ENCODE results near the gene MMD2.

MMD2 gene

DNA sequence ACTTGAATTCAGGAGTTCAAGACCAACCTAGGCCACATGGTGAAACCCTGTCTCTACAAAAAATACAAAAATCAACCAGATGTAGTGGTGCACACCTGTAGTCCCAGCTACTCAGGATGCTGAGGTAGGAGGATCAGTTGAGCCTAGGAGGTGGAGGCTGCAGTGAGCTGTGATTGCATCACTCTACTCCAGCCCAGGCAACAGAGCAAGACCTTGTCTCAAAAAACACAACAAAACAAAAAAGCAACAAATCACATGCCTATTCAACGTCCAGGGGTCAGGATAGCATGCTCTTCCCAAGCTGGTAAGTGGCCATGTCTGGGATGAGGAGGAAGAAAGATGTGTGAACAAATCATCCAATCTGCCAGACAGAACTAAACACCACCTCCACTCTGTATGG is 69.3 kb downstream of the MMD2 start:
- no peak overlapping the region for H3K27ac ChIP-seq
- TF ChIP-seq ZFX (IDR thresholded peaks at IDR 0.05), result no peak
- TF ChIP-seq, protein P1, sequence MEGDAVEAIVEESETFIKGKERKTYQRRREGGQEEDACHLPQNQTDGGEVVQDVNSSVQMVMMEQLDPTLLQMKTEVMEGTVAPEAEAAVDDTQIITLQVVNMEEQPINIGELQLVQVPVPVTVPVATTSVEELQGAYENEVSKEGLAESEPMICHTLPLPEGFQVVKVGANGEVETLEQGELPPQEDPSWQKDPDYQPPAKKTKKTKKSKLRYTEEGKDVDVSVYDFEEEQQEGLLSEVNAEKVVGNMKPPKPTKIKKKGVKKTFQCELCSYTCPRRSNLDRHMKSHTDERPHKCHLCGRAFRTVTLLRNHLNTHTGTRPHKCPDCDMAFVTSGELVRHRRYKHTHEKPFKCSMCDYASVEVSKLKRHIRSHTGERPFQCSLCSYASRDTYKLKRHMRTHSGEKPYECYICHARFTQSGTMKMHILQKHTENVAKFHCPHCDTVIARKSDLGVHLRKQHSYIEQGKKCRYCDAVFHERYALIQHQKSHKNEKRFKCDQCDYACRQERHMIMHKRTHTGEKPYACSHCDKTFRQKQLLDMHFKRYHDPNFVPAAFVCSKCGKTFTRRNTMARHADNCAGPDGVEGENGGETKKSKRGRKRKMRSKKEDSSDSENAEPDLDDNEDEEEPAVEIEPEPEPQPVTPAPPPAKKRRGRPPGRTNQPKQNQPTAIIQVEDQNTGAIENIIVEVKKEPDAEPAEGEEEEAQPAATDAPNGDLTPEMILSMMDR (conservative IDR thresholded peaks at IDR 0.05), result no peak

DNA sequence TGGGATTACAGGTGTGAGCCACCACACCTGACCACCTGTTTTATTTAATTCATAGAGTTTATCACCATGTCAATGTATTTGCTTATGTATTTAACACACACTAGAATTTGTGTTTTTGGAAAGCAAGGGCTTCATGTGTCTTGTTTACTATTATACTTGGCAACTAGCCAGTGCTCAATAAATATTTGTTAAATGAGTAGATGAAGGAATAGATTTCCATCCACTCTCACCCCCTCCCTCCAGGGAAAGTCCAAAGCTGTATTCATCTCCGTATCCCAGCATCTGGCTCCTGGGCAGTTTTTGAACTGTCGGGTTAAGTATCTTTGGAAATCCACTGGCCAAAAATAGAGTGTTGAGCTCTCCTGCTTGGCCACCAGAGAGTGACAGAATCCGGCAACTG is 70.8 kb downstream of the MMD2 start:
- TF ChIP-seq, protein P1 (conservative IDR thresholded peaks at IDR 0.05), result no peak
- TF ChIP-seq ZFX (IDR thresholded peaks at IDR 0.05), result no peak
- no peak overlapping the region for H3K27ac ChIP-seq

DNA sequence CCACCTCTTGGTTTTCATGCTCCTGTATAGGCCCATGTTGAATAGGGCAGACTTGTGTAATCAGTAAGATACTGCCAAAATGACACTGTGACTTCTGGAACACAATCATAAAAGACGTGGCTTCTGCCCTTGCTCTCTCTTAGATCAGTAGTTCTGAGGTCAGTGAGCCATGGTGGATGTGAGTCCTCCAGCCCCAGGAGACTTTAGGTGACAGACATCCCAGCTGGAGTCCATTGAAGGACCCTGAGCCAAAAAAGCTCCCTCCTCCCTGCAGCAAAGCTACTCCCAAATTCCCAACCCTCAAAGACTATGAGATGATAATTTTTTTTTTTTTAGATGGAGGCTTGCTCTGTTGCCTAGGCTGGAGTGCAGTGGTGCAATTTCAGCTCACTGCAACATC is 72.3 kb downstream of the MMD2 start:
- no peak for TF ChIP-seq ZFX (IDR thresholded peaks at IDR 0.05)
- no peak overlapping the region for H3K27ac ChIP-seq

DNA sequence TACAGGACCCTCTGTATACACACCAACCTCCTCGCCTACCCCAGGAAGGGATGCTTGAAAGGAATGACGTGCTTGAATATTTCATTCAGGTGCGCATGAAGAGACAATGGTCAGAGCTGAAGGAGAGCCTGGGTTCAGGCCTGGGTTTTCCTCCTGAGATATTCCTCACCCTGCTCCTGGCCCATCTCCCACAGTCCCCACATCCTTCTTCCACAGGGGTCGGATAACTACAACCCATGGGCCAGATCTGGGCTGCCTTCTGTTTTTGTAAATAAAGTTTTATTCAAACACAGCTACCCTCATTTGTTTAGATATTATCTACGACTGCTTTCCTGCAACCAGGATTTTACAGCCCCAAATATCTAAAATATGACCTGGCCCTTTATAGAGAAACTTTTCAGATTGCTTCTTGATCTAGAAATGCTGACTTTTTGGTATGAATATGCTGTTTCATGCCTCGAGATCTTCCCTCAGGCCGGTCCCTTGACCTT is 73.6 kb downstream of the MMD2 start:
- TF ChIP-seq, protein P1 (conservative IDR thresholded peaks at IDR 0.05), result no peak
- no peak for TF ChIP-seq ZFX (IDR thresholded peaks at IDR 0.05)
- no peak overlapping the region for H3K27ac ChIP-seq

DNA sequence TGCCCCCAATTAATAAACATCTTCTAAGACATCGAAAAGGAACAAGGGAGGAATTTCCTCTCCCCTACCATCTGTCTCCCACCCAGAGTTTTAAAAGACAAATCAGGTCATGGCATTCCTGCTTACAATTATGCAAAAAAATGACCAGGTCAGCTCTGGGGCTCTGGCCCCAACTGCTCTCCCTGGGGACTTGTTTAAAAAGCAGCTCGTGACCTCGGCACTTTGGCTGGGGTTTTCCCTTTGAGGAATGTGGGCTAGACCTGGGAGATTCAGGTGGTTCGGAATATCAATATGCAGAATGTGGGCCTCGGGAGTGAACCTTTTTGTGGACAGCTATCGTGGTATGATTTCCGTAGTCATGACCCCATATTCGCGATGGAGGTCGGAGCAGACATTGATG is 74.8 kb downstream of the MMD2 start:
- TF ChIP-seq, protein P1 (conservative IDR thresholded peaks at IDR 0.05), result no peak
- TF ChIP-seq ZFX (IDR thresholded peaks at IDR 0.05), result no peak
- no peak overlapping the region for H3K27ac ChIP-seq

DNA sequence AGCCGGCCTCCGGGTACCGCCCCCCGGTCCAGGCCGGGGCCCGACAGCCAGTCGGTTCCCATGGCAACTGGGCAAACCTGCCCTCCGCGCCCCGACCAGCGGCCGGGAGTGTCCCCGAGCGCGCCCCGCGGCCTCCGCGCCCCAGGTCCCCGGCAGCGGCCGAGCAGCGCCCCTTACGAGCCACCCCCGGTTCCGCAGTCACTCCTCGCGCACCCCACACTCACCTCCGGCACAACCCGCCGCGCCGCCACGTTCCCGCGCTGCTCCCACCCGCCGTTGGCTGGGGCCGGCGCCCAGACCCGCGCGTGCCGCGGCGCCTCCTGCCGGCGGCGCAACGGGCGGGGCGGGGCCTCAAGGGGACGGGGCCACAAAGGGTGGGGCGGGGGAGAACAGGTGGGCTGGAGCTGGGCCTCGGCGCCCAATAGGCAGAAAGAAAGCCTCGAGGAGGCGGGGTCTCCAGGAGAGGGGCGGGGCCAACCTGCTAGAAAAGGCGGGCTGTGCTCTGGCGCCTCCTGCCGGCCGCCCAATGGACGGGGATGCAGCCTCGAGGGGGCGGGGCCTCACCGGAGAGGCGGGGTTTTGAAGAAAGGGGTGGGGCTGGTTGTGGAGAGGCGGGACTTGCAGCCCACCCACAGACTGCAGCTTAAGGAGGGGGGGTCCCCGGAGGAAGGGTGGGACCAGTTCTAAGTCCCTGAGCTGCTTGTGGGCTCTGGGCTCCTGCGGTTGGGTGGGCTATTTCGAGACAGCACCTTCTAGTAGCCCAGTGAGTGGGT is 75.4 kb downstream of the MMD2 start, which contains the start of gene RADIL:
Gene RADIL, minus strand, starts transcription at position 345 of the 773 bp plus-strand sequence. CDS start 5,577 bp downstream, outside the sequence.
- no peak within 1 kb of the TSS for H3K27ac ChIP-seq
- no peak for TF ChIP-seq ZFX (IDR thresholded peaks at IDR 0.05)
- TF ChIP-seq, protein P1 (conservative IDR thresholded peaks at IDR 0.05), result peak; percentile 61

DNA sequence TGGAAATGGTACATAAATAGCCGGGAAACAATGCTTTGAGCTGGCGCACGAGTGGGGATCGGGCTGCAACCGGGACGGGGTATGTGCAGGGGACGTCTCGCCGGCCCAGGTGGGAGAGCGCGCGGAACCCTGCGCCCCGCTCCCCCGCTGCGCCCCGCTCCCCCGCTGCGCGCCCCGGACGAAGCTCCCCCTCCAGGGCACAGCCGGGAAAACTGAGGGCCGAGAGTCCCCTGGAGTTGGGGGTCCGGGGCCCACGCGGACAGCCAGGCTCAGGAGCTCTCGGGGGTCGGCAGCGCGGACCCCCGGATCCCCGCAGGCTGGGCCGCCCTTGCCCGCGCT is 76.0 kb downstream of the MMD2 start:
- no peak for TF ChIP-seq ZFX (IDR thresholded peaks at IDR 0.05)
- TF ChIP-seq, protein P1 (conservative IDR thresholded peaks at IDR 0.05), result no peak
- H3K27ac ChIP-seq, result no peak overlapping the region
